Upper lobe of right lung (tissue), 1 donor: ENCODE measurements around the gene MLXIP. TPM values are rescaled to one million over a fixed set of nuclear protein-coding genes. Genes with fewer than 3 reads are reported as not detected.
A peak's percentile ranks its signal among the peaks of the same experiment; 100 is the strongest.

Source experiments
- ATAC-seq: fragments of 200-7000 bp; cut with Tn5 transposase; one replicate; pipeline ENCODE4 v1.9.1; 2020; ENCODE audit warnings: mild to moderate bottlenecking, moderate library complexity
- DNase-seq: peaks from one replicate; pipeline ENCODE4 v3.0.0-alpha.2; 2020
- H3K27ac ChIP-seq: fragments of 200-600 bp; one replicate; pipeline ENCODE4 v1.8.0; 2022
- H3K27me3 ChIP-seq: fragments of 200-600 bp; one replicate; pipeline ENCODE4 v1.8.0; 2022; ENCODE audit warnings: mild to moderate bottlenecking
- H3K36me3 ChIP-seq: fragments of 200-600 bp; one replicate; pipeline ENCODE4 v1.8.0; 2022
- H3K4me1 ChIP-seq: fragments of 200-600 bp; one replicate; pipeline ENCODE4 v1.8.0; 2022
- H3K4me3 ChIP-seq: fragments of 200-600 bp; one replicate; pipeline ENCODE4 v1.8.0; 2022; ENCODE audit warnings: mild to moderate bottlenecking
- H3K9me3 ChIP-seq: fragments of 200-600 bp; one replicate; pipeline ENCODE4 v1.8.0; 2022
- intact Hi-C: fragments of 100-400 bp; cut with DNase I; formaldehyde crosslinking; loops from one replicate; pipeline ENCODE4 v1.11.0; 2022
- total RNA-seq: library from RNA; stranded (reverse); fragmentation: NEBNext Ultra II Directional; extraction: Animal tissue kit (Norgen Biotek cat#: 25700); gene quantifications from one replicate; pipeline ENCODE4 v1.2.1, GENCODE V29; 2021
- TF ChIP-seq, protein P1 (sequence below): fragments of 200-600 bp; IDR thresholded peaks from one replicate; pipeline ENCODE4 v1.8.0; 2022; ENCODE audit warnings: antibody characterized with exemption
- donor health status: DM: no; HTN: yes; CAD: no; lungs with severe emphysema.

The MLXIP gene
- total RNA-seq, 1 donor from 2014 or later = 57.4 TPM

GRCh38 chr12:122042910-122043309, 35.6 kb upstream of the MLXIP start:
- H3K9me3 ChIP-seq = no peaks in the 10 kb centered on the region
- H3K4me1 ChIP-seq = peaks cover 3% of the 10 kb centered on the region
- ATAC-seq = no peak
- intact Hi-C loops = no loop called here
- TF ChIP-seq, protein P1, sequence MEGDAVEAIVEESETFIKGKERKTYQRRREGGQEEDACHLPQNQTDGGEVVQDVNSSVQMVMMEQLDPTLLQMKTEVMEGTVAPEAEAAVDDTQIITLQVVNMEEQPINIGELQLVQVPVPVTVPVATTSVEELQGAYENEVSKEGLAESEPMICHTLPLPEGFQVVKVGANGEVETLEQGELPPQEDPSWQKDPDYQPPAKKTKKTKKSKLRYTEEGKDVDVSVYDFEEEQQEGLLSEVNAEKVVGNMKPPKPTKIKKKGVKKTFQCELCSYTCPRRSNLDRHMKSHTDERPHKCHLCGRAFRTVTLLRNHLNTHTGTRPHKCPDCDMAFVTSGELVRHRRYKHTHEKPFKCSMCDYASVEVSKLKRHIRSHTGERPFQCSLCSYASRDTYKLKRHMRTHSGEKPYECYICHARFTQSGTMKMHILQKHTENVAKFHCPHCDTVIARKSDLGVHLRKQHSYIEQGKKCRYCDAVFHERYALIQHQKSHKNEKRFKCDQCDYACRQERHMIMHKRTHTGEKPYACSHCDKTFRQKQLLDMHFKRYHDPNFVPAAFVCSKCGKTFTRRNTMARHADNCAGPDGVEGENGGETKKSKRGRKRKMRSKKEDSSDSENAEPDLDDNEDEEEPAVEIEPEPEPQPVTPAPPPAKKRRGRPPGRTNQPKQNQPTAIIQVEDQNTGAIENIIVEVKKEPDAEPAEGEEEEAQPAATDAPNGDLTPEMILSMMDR = no peak
- H3K27ac ChIP-seq = no peak overlapping the region
- no peak for DNase-seq
- no peak overlapping the region for H3K4me3 ChIP-seq
- no peaks in the 10 kb centered on the region for H3K27me3 ChIP-seq
- peaks cover 13% of the 10 kb centered on the region for H3K36me3 ChIP-seq

DNA sequence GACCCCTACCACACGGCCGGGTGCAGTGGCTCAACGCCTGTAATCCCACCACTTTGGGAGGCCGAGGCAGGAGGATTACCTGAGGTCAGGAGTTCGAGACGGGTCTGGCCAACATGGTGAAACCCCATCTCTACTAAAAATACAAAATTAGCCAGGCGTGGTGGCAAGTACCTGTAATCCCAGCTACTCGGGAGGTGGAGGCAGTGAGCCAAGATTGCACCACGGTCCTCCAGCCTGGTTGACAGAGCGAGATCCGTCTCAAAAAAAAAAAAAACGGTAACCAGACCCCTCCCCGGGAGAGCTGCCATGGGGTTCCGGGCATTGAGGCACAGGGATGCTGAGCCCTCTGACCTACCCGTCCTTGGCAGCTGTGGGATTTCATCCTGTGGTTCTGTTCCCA, 35.1 kb upstream of the MLXIP start:
- TF ChIP-seq, protein P1 = no peak
- H3K4me3 ChIP-seq = no peak overlapping the region
- peaks cover 3% of the 10 kb centered on the region for H3K4me1 ChIP-seq
- no peaks in the 10 kb centered on the region for H3K9me3 ChIP-seq
- intact Hi-C loops = no loop called here
- H3K27me3 ChIP-seq = no peaks in the 10 kb centered on the region
- H3K27ac ChIP-seq = no peak overlapping the region
- ATAC-seq (no peak), DNase-seq (no peak)
- H3K36me3 ChIP-seq = peaks cover 13% of the 10 kb centered on the region

DNA sequence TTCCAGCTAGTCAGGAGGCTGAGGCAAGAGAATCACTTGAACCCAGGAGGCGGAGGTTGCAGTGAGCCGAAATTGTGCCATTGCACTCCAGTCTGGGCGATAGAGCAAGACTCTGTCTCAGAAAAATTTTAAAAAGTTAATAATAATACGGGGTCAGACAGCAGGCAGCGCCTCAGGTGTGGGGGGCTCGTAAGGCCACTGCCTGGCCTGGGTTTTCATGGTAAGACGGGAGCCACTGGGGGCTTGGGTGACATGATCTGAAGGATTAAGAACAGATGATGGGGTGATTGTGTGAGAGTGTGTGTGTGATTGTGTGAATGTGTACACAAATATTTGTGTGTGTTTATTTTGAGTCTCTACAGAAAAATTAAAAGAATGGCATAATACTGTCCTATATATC, 33.3 kb upstream of the MLXIP start:
- H3K36me3 ChIP-seq = peaks cover 13% of the 10 kb centered on the region
- no peak overlapping the region for H3K4me3 ChIP-seq
- no peak for ATAC-seq
- H3K9me3 ChIP-seq = no peaks in the 10 kb centered on the region
- H3K4me1 ChIP-seq = peaks cover 3% of the 10 kb centered on the region
- intact Hi-C loops = no loop called here
- no peak for DNase-seq
- H3K27ac ChIP-seq = no peak overlapping the region
- no peaks in the 10 kb centered on the region for H3K27me3 ChIP-seq
- TF ChIP-seq, protein P1 = no peak

DNA sequence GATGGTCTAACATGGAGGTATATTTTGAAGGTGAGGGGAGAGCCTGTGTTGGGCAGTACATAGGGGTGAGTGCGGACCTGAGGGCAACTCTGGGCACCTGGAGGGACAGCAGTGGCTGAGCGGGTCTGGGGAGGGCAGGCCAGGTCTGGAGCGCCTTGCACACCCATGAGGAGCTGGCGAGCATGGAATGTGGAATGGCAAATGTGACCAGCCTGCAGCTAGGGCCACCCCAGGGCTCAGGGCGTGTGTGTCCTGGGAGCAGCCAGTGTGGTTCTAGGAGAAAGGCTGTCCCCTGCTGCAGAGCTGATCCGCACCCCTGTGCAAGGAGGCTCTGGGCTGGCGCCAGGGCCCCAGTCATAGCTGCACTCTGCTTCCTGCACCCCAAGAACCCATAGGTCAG, 32.4 kb upstream of the MLXIP start:
- intact Hi-C loops = no loop called here
- H3K36me3 ChIP-seq = peaks cover 13% of the 10 kb centered on the region
- TF ChIP-seq, protein P1 = no peak

DNA sequence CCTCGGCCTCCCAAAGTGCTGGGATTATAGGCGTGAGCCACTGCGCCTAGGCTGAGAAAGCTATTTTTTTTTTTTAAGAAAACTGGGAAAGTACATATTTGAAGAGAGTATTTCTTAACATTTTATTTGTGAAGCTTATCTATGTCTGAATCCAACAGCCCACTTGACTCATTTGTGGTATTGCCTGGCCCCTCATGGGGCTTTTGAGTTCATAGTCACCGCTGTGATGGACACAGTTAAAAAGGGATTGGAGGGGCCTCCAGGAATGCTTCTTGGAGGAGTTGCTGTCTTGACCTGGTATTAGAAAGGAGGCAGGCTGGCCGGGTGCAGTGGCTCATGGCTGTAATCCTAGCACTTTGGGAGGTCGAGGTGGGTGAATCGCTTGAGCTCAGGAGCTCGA, 30.4 kb upstream of the MLXIP start:
- Histone ChIP-seq H3K9me3 (no peaks in the 10 kb centered on the region), H3K4me3 (no peak overlapping the region), H3K4me1 (peaks cover 14% of the 10 kb centered on the region), H3K27me3 (no peaks in the 10 kb centered on the region), H3K27ac (no peak overlapping the region), H3K36me3 (peaks cover 13% of the 10 kb centered on the region)
- DNase-seq (no peak), ATAC-seq (peak; percentile 20)
- intact Hi-C loops = no loop called here
- TF ChIP-seq, protein P1 = no peak

More for the DNA sequence above, 32.4 kb upstream of the MLXIP start:
- ATAC-seq (peak; percentile 22), DNase-seq (no peak)
- H3K4me3 ChIP-seq = no peak overlapping the region
- no peak overlapping the region for H3K27ac ChIP-seq
- H3K27me3 ChIP-seq = no peaks in the 10 kb centered on the region
- peaks cover 4% of the 10 kb centered on the region for H3K4me1 ChIP-seq
- H3K9me3 ChIP-seq = no peaks in the 10 kb centered on the region

DNA sequence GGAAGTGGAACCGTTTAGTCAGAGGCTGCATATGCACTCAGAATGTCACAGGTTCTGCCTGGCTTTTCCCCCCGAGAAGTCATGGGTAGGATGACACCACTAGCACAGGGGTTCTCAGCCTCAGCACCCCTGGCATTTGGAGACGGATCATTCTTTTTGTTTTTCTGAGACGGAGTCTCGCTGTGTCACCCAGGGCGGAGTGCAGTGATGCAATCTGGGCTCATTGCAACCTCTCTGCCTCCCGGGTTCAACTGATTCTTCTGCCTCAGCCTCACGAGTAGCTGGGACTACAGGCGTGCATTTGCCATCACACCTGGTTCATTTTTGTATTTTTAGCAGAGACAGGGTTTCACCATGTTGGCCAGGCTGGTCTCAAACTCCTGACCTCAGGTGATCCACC, 28.7 kb upstream of the MLXIP start:
- ATAC-seq (no peak), DNase-seq (no peak)
- Histone ChIP-seq H3K36me3 (peaks cover 1% of the 10 kb centered on the region), H3K9me3 (no peaks in the 10 kb centered on the region), H3K4me1 (peaks cover 18% of the 10 kb centered on the region), H3K4me3 (no peak overlapping the region), H3K27ac (no peak overlapping the region), H3K27me3 (no peaks in the 10 kb centered on the region)
- intact Hi-C loops = no loop called here
- TF ChIP-seq, protein P1 = no peak
